Temporal lobe (tissue), 1 donor: ENCODE measurements around the gene YBX1. TPM values are rescaled to one million over a fixed set of nuclear protein-coding genes. Genes with fewer than 3 reads are reported as not detected.

ENCODE experiments used
- total RNA-seq: library from RNA; depleted of rRNA; stranded (reverse); fragments of >200 nt; gene quantifications from one replicate; pipeline ENCODE4 v1.2.3, GENCODE V29; 2014

Gene YBX1
- total RNA-seq, 1 donor from 2014 or later = 795 TPM

Other genes starting within 250 kb of the YBX1 start
- gene ZMYND12, start 226.4 kb upstream of the YBX1 start, total RNA-seq = 0.25 TPM
- gene PPCS, start 225.9 kb upstream of the YBX1 start, total RNA-seq = 21.1 TPM
- 12.0 TPM for gene CCDC30, start 219.1 kb upstream of the YBX1 start, total RNA-seq
- gene PPIH, start 24.0 kb upstream of the YBX1 start, total RNA-seq = 19.4 TPM
- gene CLDN19, start 57.8 kb downstream of the YBX1 start, total RNA-seq = not detected
- 10.1 TPM for gene P3H1, start 84.6 kb downstream of the YBX1 start, total RNA-seq
- gene C1orf50, start 84.8 kb downstream of the YBX1 start, total RNA-seq = 11.1 TPM
- 0.25 TPM for gene TMEM269, start 102.6 kb downstream of the YBX1 start, total RNA-seq
- gene ERMAP, start 134.7 kb downstream of the YBX1 start, total RNA-seq = 3.4 TPM
- 40.3 TPM for gene SVBP, start 135.0 kb downstream of the YBX1 start, total RNA-seq
- gene ZNF691, start 164.2 kb downstream of the YBX1 start, total RNA-seq = 5.9 TPM